Omental fat pad (tissue), 4 donors: Measurements from ENCODE around the gene RBAK. TPM values are rescaled to one million over a fixed set of nuclear protein-coding genes. Genes with fewer than 3 reads are reported as not detected.
"Not testable (repeated sequence)": the region's sequence is repeated elsewhere in the genome, so short reads cannot be mapped to it uniquely, and the experiment has no call there.

ENCODE experiments used
- ATAC-seq: fragments of 150-250 bp; one replicate; pipeline ENCODE4 v1.9.1; 2016; ENCODE audit warnings: mild to moderate bottlenecking, moderate library complexity; ENCODE audit not compliant: low FRiP score
- DNase-seq: peaks from one replicate; pipeline ENCODE4 v3.0.0-alpha.2; 2019; ENCODE audit warnings: low spot score
- CTCF ChIP-seq, 3 donors: fragments of 450-650 bp; IDR thresholded peaks; one replicate each; pipeline ENCODE4 v1.5.1; 2016 to 2017; ENCODE audit warnings: antibody characterized with exemption in 3 of 3, mild to moderate bottlenecking in 3 of 3, moderate library complexity in 2 of 3
- total RNA-seq, 4 donors: library from RNA; depleted of rRNA; stranded (reverse); fragments of >200 nt; gene quantifications; one replicate each; pipeline ENCODE4 v1.1.0, GENCODE V29; 2016

RBAK gene
- total RNA-seq, 4 donors from 2014 or later: 6.7 to 14.8 (median 8.5) TPM

DNA sequence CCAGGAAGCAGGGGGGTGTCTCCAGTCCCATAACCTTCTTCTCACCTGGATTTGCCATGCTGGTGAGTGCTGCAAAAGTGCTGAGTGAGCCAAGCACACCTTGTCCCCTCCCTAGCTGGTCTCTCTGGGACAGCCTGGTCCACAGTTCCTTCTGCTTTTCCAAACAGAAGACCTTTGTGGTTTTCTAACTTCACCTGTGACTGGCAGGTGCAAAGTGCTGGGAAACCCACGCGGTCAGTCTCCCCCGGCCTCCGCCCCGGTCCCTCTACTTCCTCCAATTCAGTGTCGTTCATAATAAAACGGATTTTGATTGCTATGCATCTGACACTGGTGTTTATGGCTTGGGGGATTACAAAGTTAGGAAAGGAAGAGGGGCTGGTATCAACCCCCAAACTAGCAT lies 37.1 kb downstream of the RBAK start:
- ATAC-seq: no peak
- no peak for TF ChIP-seq CTCF (IDR thresholded peaks at IDR 0.05)
- DNase-seq: no peak

GRCh38 chr7:5083311-5083711 lies 37.7 kb downstream of the RBAK start:
- ATAC-seq: no peak
- no peak for TF ChIP-seq CTCF (IDR thresholded peaks at IDR 0.05)

DNA sequence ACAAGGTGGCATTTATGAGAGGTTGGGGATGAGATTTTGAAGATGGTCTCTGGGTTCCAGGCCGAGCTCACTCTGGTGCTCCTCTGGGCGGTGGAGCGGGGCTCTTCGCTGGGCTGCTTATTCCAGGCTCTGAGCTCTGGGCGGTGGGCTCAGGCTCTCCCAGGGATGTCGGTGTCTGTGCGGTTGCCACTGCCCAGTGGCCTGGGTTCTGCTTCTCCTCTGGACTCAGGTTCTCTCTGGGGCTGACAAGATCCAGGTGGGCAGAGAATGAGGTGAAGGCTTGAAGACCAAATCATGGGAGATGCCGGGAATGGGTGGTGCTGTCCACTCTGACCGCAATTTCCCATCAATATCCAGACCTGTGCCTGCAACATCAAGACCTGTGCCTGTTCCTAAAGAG lies 40.6 kb downstream of the RBAK start:
- TF ChIP-seq CTCF (IDR thresholded peaks at IDR 0.05): no peak
- ATAC-seq (no peak), DNase-seq (no peak)

More at GRCh38 chr7:5083311-5083711, 37.7 kb downstream of the RBAK start:
- no peak for DNase-seq

- not testable (repeated sequence) for DNase-seq, ATAC-seq
These were observed 42.7 kb downstream of the RBAK start for GRCh38 chr7:5088228-5088833.

DNA sequence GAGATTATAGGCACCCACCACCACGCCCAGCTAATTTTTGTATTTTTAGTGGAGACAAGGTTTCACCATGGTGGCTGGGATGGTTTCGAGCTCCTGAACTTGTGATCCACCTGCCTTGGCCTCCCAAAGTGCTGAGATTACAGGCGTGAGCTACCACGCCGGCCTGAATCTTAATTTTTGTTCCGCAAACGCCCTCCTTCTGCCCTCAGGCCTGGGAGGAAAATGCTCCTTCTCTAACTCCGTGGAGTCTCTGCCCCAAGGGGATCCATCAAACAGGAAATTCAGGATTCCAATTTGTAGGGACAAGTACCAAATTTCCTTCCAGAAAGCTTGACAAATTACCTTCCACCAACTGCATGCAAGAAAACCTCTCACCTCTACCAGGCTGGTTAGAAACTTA lies 43.2 kb downstream of the RBAK start:
- no peak for TF ChIP-seq CTCF (IDR thresholded peaks at IDR 0.05)
- no peak for DNase-seq
- no peak for ATAC-seq

DNA sequence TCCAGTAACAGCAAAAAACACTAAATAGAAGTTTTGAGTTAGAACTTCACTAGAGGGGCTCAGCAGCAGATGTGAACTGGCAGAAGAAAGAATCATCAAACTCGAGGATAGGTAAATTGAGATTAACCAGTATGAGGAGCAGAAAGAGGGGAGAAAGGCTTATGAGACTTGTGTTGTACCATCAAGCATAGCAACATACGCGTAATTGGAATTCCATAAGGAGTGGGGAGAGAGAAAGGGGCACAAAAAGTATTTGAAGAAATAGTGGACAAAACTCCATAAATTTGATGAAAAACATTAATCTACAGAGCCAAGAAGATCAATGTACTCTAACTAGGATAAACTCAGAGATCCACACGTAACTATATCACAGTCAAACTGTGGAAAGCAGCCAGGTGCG lies 48.3 kb downstream of the RBAK start:
- DNase-seq: no peak
- ATAC-seq: no peak

DNA sequence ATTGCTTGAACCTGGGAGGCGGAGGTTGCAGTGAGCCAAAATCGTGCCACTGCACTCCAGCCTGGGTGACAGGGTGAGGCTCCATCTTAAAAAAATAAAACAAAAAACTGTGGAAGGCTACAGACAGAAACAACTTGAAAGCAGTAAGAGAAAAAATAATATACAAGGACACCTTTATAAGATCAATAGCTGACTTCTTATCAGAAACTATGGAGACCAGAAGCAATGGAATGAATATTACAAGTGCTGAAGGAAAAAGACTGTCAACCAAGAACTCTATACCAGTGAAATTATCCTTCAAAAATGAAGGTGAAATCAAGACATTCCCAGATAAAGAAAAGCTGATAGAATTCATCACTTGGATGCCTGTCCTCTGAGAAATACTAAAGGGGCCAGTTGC lies 49.0 kb downstream of the RBAK start:
- DNase-seq (no peak), ATAC-seq (no peak)
- TF ChIP-seq CTCF (IDR thresholded peaks at IDR 0.05): no peak

More for the DNA sequence above, 48.3 kb downstream of the RBAK start:
- no peak for TF ChIP-seq CTCF (IDR thresholded peaks at IDR 0.05)
